ENCODE data around the gene IDH2.

Gene IDH2

GRCh38 chr15:90043530-90044010 is 58.7 kb downstream of the IDH2 start:
- DNase-seq (ENCODE audit: low read depth), result no peak

DNA sequence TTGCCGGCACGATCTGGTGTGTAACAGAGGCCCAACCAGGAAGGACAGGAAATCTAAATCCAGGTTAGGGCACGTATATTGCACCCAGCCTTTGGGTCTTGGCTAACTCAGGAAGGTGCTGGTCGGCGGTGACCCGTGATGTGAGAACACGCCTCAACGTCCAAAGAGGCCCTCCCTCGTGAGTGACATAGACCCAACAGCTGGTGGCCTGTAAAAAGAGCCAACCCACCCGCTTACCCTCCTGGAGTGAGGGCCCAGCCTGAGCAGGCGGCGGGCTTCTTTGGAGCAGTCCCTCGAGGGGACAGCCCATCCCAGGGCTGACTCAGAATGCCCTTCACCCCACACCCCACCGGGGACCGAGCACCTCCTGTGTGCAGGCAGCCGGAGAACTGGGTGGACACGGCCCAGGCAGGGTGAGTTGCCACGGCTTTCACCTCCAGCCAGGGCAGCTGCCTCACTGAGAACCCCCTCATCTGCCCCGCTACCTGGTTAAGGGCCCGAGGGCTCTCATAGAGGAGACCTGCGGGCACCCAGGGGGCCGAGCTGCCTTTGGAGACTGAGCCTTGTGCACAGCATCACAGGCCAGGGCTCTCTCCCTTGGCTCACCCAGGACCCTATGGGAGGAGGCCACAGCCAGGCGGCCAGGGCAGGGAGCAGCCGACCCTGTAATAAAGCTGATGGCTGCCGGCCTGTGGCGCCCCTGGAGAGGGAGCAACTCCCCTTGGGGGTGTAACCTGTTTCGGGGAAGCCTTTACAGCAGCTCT is 59.3 kb downstream of the IDH2 start:
- no peak for DNase-seq (ENCODE audit: low read depth)

GRCh38 chr15:90042356-90042755 is 59.9 kb downstream of the IDH2 start:
- no peak for DNase-seq (ENCODE audit: low read depth)

- DNase-seq (ENCODE audit: low read depth), result no peak
These were observed 61.6 kb downstream of the IDH2 start for GRCh38 chr15:90040618-90041017.

DNA sequence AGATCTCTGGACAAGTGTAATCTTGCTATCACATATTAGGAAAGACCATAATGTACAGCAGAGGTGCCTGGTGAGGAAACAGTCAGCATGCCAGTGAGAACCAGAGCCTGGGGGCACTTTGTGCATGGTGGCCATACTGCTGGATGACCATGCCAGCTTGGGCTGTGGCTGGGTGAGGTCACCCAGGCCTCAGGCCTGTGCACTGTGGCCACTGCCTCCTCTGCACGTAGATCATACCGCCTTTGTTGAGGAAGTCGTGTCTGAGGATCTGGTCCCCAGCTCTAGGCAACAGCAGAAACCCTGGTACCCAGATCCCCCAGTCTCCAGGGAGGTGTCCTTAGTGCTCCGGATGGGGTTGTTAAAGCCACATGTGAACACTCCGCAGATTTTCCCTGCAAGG is 62.3 kb downstream of the IDH2 start:
- no peak for DNase-seq (ENCODE audit: low read depth)

DNA sequence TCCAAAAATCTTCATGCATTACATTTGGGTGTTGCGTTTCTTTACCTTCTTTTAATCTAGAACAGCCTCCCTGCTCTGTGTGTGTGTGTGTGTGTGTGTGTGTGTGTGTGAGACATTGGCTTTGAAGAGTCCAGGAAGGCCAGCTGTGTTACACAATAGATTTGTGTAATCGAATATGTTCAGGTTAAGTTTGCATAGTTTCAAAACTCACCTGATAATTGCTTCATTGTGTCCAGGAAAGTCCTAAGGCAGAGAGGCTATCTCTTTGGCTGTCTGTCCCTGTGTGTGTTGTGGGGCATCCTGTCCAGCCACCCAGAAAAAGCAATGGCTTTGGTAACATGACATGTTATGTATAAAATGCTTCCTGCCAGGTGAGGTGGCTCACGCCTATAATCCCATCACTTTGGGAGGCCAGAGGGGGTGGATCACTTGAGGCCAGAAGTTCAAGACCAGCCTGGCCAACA is 63.6 kb downstream of the IDH2 start:
- DNase-seq (ENCODE audit: low read depth), result no peak

- DNase-seq (ENCODE audit: low read depth), result no peak
These were observed 64.2 kb downstream of the IDH2 start for GRCh38 chr15:90037961-90038631.

GRCh38 chr15:90037511-90037860 is 64.8 kb downstream of the IDH2 start:
- DNase-seq (ENCODE audit: low read depth), result no peak

DNA sequence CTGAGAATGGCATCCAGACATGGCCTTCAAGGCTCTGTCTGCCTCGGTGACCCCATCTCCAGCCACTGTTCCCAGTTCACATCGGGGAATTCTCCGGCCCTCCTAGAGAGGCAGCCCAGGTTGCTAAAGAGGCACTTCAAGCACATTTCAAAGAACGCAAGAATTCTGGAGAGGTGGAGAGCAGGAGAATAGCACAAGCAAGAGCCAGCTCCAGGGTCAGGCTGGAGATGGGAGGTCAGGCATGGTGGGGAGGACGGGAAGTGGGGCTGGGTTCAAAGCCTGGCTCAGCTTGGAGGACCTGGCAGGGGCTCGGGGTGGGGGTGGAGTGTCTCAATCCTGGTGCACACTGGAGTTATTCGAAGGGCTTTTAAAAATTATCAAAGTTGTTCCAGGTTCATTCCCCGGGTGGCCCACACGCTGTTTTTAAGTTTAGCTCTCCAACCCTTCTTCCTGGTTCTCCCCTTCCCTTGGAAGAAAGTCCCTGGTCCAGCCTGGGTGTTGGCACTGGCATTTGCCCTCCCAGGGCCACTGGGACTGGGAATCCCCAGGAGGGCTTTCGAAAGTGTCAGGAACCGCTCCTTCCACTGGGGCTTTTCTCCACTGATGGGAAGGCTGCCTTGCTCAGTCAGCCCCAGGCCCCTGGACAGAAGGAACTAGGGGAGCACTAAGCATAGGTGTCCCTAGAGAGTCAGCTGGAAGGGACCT is 65.3 kb downstream of the IDH2 start:
- no peak for DNase-seq (ENCODE audit: low read depth)

GRCh38 chr15:90036343-90036742 is 65.9 kb downstream of the IDH2 start:
- DNase-seq (ENCODE audit: low read depth), result no peak

GRCh38 chr15:90035840-90036230 is 66.4 kb downstream of the IDH2 start:
- DNase-seq (ENCODE audit: low read depth), result no peak

- DNase-seq (ENCODE audit: low read depth), result no peak
These were observed 67.0 kb downstream of the IDH2 start for GRCh38 chr15:90035095-90035839.

GRCh38 chr15:90033448-90033847 is 68.8 kb downstream of the IDH2 start:
- DNase-seq (ENCODE audit: low read depth), result no peak
